GM21447 (cell line): Measurements from ENCODE around the gene PGA4.
"Not testable (repeated sequence)": the region's sequence is repeated elsewhere in the genome, so short reads cannot be mapped to it uniquely, and the experiment has no call there.

ENCODE experiments used
- ATAC-seq: cut with Tn5 transposase; IDR thresholded peaks from one replicate; pipeline ENCODE4 v1.9.1; 2021; ENCODE audit not compliant: unreplicated experiment

PGA4 gene

GRCh38 chr11:61222047-61222446 lies at the start of gene PGA4:
PGA4 (plus strand) TSS chr11:61222347; CDS start chr11:61222401, 54 bp downstream.
- not testable (repeated sequence) for ATAC-seq

- ATAC-seq, result no peak
Observed at GRCh38 chr11:61172356-61172755, 49.8 kb upstream of the PGA4 start.

DNA sequence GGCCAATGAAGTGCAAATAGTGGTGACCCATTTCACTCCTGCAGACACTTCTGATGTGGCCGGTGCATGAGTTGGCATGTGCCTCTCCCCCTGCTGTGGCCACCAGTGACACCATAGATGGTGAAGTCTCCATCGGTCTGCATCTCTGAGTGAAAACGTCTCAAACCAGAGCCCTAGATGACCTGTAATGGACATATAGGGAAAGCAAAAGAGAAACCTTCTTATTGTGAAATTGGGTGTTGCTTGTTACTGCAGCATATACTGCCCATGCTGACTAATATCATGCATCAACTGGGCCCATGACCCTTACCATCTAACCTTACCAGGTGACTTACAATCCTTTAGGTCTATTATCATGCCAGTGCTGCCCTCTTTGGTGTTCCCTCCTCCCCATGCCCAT lies 49.3 kb upstream of the PGA4 start:
- no peak for ATAC-seq

DNA sequence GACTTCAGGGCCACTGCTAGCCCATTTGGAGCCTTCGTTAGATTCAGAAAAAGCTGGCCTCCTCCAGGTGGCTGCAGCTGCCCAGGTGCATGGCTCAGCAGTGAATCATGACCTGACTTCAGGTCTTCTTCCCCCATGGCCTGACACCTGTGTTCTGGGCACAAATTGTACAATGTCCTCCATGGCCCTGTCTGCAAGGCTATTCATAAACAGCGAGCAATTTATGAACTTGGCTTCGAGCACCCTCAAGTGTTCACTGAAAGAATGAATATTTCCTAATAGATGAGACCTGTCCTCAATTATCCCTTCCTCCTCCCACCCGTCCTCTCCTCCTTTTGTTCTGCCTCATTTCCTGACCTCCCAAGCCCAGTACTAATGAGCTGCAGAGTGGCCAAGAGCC lies 48.7 kb upstream of the PGA4 start:
- no peak for ATAC-seq

DNA sequence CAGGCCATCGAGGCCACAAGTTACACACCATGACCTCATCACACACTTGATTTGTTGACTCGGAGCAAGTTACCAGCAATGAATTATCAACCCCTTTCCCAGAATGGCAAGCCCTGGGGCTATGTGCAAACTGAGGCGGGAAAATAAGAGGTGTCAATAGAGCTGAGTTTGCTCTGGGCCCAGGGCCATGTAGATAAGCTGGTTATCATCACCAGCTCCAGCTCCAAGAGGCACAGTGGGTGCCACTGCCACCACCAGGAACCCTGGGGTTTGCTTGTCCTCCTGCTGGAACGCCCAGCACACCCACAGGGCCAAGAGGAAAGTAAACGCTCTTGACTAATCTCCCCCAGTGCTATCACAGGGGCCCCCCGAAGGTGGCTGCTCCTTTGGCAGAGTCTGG lies 47.9 kb upstream of the PGA4 start:
- no peak for ATAC-seq

- no peak for ATAC-seq
Observed at GRCh38 chr11:61174949-61175348, 47.2 kb upstream of the PGA4 start.

GRCh38 chr11:61176446-61176845 lies 45.7 kb upstream of the PGA4 start:
- ATAC-seq, result no peak

DNA sequence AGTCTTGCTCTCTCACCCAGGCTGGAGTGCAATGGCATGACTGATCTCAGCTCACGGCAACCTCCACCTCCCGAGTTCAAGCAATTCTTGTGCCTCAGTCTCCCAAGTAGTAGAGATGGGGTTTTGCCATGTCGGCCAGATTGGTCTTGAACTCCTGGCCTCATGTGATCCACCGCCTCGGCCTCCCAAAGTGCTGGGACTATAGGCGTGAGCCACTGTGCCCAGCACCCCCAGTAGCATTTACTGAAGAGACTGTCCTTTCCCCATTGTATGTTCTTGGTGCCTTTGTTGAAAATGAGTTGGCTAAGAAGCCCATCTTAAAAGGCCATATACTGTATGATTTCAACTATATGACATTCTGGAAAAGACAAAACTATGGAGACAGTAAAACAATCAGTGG lies 41.9 kb upstream of the PGA4 start:
- not testable (repeated sequence) for ATAC-seq

DNA sequence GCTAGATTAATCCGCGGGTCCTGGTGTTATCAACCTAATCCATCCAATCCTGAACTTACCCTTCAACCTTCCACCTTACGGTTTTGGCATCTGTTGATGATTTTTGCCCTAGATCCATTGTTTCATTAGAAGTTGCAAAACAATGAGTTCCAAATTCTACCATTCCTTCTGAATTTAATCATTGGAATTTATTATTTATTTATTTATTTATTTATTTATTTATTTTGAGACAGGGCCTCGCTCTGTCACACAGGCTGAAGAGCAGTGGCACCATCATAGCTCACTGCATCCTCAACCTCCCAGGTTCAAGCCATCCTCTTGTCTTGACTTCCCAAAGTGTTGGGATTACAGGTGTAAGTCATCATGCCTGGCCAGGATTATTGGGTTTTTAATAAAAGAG lies 40.7 kb upstream of the PGA4 start:
- no peak for ATAC-seq

GRCh38 chr11:61183645-61184044 lies 38.5 kb upstream of the PGA4 start:
- ATAC-seq, result no peak

DNA sequence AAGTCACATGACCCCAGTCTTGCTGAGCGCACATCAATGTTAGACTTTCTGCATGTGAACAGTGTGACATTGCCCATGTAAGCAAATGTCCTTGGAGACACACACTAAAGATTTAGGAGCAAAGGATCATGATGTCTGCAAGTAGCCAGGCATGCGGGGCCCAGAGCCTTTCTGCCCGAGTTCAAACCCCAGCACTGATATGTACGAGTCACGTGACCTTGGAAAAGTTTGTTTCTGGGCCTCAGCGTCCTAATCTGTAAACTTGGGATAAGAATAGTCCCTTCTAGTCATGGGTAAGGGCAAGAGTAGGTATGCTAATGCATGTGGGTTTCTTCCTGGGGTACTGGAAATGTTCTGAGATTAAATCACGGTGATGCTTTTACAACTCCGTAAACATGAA lies 35.6 kb upstream of the PGA4 start:
- ATAC-seq, result no peak

DNA sequence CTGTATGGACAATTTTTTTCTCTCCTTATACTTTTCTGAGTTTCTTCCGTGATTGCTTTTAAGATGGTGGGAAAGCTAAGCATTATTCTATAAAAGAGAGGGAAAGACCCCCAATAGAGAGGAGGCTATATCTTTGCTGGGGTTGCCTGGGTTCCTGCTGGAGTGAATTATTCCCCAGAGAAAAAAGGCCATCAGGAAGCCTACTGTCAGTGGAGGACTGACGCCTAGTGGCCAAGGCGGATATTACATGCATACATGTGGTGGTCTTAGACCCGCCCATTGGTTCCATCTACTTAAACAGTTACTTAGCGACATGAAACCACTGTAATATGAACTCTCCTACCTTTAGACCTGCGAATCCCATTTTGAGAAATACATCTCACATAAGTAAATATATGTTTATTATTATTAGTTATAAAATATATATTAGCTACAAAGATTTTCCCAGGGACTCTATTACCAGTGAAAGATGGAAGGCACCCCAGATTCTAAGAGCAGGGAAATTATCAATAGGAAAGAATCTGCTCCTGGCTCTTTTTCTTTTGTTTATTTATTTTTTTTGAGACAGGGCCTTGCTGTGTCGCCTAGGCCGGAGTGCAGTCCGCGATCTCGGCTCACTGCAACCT lies 34.5 kb upstream of the PGA4 start:
- ATAC-seq, result no peak

- ATAC-seq, result no peak
Observed at GRCh38 chr11:61189933-61190332, 32.2 kb upstream of the PGA4 start.

DNA sequence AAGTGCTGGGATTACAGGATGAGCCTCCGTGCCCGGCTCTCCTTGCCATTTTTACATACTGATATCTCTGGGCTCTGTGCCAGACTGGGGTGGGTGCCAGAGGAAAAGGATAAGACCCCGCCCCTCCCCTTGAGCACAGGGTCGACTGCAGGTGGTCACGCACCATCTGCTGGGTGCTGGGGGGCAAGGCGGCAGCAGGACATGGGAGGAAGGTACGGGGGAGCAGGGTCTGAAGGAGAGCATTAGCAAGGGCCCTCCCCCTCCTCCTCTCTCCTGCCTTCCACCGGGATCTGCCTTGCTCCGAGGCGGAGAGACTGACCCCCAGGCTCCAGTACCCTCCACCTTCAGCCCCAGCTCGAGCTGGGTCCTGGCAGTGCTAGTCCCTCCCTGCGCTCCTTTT lies 28.6 kb upstream of the PGA4 start:
- no peak for ATAC-seq

DNA sequence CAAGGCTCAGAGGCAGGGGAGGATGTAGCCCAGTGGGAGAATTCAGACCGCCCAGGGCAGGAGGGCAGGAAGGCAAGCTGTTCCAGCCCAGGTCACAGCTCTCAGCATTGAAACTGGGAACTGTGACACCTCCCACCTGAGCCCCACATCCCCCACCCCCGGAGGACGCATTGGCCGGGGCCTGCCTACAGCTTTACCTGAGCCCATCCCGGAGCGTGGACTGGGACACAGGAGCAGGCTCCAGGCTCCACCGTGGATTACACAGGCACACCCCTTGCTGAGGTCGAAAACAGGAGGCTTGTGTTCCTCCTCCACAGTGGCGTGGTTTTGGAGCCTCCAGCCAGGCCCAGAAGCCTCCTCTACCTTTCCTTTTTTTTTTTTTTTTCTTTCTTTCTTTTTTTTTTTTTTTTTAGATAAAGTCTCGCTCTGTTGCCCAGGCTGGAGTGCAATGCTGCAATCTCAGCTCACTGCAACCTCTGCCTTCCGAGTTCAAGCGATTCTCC lies 27.9 kb upstream of the PGA4 start:
- ATAC-seq, result no peak

GRCh38 chr11:61194981-61195695 lies 27.0 kb upstream of the PGA4 start:
- ATAC-seq, result no peak

GRCh38 chr11:61195719-61196118 lies 26.4 kb upstream of the PGA4 start:
- no peak for ATAC-seq

GRCh38 chr11:61198361-61198760 lies 23.8 kb upstream of the PGA4 start:
- no peak for ATAC-seq

DNA sequence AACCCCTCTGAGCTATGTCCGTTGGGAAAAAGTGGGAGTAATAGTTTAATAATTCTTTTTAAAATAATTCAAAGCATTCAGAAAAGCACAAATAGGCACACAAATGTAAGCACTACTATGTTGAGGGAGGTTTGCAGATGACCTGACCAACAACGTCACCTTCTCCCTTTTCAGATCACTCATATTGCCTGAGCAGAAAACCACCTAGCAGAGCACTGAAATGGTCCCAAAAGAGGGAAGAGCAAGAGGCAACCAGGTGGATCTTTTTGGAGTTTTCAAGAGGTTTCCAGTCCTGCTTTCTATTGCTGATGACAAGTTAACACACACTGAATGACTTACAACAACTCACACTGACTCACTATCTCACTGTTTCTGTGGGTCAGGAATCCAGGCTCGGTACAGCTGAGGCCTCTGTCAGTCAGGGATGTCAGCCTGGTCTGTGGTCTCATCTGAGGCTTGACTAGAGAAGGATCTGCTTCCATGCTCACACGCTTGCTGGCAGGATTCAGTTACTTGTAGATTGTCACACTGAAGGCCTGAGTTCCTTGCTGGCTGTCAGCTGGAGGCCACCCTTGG lies 23.1 kb upstream of the PGA4 start:
- ATAC-seq, result no peak

GRCh38 chr11:61201476-61201875 lies 20.7 kb upstream of the PGA4 start:
- no peak for ATAC-seq

DNA sequence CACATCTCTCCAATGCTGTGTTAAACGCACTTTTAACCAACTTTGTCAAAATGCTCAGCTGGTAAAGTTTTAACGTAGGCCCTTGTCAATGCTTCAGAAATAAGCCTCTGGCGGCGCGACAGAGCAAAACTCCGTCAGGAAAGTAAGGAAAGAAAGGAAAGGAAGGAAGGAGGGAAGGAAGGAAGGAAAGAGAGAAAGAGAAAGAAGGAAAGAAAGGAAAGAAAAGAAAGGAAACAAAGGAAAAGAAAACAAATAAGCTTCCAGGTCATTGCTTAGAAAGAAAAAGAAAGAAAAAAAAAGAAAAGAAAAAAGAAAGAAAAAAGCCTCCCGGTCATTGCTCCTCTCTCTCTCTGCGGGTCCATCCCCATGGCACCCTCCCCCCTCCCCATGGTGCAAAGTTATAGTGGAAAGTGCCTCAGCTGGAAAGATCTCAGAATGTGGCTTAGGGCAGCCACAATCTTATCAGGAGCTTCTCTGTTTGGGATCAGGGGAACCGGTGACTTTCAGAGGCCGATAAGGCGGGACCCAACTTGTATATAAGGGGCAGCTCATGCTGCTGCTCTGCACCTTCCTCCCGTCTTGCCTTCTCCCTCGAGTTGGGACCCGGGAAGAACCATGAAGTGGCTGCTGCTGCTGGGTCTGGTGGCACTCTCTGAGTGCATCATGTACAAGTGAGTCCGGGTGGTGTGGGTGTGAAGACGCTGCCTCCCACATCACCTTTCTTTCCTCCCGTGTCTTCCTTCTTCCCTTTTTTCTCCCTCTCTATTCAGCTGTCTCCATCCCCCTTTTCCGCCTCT lies 19.0 kb upstream of the PGA4 start, which contains the start of gene PGA3:
TSS of gene PGA3 (plus strand) at position 566 of the 797 bp plus-strand sequence. CDS start at position 616, 50 bp downstream.
- not testable (repeated sequence) for ATAC-seq
